ENCODE measurements around the gene KIRREL3. TPM values are rescaled to one million over a fixed set of nuclear protein-coding genes. Genes with fewer than 3 reads are reported as not detected.

The KIRREL3 gene
- polyA plus RNA-seq, 1 donor: 0.49 TPM

DNA sequence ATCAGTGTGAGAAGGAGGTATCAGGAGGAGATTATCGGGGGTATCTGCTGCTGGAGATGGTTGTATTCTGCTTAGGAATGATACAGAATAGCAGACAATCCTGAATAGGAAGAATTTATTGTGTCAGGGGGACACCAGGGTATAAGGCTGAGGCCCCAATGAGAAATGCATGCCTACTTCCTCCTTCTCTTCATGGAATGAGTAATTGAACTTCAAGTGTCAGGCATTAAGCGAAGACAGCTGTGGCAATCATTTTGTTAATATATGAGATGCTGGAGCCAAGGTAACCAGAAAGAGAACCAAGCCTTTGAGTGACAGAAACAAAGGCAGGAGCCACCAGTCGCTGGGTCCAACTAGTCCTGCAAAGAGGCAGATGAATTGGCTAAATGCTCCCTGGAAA is 49.1 kb downstream of the KIRREL3 start:
- no peak for DNase-seq

DNA sequence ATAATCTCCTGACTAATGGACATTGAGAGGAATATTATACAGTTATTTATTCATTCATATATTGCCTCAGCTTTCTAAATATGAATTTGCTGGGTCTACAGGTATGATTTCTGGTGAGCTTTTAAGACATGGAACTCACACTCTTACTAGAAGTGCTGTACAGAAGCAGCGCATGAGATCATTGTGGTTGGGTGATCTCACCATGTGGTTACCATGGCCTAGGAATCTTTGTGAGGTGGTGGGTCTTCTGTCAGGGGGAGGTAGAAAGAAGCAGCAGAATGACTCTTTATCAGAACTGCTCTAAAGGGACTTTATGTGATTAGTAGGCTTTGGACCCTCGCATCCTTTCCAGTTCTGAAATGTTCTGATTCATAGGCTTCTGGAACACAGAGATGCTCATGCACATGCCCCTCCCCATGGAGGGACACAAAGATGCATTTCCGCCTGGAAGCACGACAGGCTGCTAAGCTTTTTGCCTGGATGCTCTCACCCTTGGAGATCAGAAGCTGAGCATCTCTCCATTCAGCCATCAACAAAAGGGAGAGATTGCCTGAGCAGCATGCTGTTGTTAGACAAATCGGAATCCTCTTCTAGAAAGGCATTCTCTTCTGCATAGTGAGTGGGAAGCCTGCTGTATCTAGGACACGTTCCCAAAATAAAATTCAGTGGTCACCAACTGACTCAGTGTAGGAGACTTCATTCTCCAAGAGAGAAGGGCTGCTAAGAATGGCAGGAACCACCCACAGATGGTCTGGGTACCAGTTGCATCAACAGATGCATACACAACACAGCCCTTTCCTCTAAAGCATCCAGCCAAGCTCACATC is 51.3 kb downstream of the KIRREL3 start:
- no peak for DNase-seq

DNA sequence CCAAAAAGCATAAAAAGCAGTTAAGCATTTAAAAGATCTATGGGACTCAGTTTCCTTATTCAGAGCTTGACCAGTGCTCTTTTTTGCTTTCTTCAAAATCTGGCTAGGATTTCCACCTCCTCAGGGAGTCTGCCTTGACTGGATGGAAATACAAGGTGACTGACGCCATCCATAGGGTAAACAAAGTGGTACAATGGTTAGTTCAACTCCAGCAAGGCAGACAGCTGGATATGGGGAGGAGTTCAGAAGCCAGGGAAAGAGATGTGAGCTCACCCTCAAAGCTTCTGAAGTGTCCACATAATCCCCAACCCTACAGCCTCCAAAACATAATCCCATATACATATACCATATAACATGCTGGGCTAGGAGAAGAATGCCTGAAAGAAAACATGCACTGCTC is 52.0 kb downstream of the KIRREL3 start:
- no peak for DNase-seq

DNA sequence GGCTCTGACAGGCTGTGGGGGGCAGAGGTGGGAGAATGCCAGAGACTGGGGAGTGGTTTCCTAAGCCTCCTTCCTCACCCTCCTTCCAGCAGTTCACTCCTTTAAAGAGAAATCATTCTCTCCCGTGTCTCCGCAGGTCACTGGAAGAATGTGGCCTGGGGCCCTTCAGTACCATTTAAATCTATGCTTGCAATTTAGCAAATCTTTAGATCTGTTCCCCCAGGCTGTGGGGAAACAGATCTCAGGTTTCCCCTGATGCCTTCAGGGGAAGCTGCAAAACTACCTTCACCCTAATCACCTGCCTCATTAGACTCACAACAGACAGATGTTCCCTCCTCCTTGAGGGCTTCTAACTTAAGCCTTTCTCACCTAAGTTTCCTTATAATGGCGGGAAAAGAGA is 55.3 kb downstream of the KIRREL3 start:
- DNase-seq: no peak

DNA sequence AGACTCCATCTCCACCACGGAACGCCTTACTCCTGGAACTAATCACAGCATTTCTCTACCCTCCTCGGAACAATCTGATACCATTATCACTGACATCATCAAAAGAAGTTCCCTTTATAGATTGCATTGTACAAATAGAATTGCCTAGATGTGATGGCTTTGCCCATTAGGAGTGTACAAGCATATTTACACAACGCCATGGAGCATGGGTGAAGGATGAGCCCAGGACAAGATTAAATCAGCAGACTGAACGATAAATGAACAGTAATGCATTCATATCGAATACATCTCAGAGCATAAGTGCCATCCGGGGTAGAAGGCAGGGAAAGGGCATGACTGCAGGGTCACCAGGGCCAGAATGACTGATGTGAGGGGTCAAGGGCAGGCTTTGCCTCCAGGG is 57.3 kb downstream of the KIRREL3 start:
- DNase-seq: no peak

DNA sequence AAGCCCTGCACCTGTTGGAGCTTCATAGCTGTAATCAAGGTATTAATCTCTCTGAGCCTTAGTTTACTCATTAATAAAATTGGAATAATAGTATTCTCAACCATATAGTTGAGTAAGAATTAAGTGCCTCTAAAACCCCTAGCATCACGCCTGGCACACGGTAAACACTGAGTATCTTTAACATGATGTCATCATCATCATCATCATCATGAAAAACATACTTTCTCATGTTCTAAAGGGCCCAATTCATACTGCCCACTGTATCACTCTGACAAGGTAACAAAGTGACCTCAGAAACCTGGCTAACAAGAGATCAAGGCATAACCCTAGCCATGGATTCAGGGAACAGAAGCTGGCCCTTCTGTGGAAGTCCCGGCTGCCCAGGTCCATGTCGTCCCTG is 58.4 kb downstream of the KIRREL3 start:
- DNase-seq: no peak

DNA sequence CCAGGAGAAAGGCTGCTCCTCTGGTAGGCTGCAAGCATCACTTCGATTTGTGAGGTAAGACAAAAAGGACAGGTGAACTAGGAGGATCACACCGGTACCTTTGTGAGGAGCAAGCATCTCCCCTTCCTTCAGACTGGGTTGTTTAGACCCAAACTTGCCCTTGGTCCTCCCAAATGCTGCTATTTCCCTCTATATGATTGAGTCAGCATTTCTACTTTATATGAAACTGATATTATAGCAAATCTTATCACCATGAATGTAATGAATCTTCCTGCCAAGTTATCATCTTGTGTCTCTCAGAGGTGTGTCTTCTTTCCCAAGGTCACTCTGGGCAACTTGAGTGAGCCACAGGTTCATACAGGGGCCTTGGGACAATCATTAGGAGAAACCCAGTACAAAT is 61.0 kb downstream of the KIRREL3 start:
- DNase-seq: no peak

DNA sequence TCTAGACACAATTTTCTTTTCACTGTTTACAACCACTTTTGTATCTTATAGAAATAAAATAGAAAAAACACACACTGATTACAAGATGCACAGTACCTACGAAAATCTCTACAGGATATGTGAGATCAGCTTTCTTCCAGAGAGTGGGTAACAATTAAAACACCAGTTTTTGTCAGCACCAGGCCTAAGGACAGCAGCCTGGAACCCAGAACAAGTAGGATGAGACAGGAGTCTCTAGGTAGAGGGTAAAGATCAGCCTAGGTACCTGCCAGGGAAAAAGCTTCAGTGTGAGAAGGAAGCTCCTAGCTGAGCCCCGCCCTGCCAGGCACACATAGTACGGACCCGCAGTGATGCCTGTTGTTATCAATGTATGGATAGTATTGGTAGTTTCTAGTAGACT is 61.9 kb downstream of the KIRREL3 start:
- no peak for DNase-seq

DNA sequence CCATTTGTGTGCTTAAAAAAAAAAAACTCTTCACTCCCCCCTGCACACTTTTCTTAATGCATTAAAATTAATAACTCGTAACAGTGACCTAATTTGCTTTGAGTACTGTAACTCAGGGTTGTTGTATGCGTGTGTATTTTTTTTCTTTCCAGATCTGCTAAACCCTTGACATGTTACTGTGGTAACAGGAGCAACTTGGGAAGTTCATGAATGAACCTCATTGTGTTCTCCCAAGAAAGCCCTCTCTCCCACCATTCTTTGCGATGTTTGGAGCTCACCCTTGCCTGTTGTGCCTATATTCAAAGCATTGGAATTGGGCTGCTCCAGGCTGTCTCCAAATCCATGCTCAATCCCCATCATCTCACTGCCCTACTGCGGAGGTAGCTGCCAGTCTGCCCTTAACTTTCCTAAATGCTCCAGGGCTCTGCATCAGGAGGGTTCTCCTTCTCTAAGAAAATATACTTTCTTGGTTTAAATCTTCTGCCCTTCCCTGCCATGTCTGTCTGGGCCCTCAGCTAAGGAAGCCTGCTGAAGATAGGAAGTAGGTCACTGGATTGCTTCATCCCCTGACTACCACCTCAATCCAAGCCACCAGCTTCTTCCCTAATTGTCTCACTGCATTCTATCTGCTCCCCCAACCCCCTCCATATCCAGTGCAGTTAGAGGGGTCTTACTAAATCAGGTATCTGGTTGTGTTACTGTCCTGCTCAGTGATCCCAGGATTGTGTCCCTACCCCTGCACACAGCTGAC is 70.3 kb downstream of the KIRREL3 start:
- DNase-seq: no peak

DNA sequence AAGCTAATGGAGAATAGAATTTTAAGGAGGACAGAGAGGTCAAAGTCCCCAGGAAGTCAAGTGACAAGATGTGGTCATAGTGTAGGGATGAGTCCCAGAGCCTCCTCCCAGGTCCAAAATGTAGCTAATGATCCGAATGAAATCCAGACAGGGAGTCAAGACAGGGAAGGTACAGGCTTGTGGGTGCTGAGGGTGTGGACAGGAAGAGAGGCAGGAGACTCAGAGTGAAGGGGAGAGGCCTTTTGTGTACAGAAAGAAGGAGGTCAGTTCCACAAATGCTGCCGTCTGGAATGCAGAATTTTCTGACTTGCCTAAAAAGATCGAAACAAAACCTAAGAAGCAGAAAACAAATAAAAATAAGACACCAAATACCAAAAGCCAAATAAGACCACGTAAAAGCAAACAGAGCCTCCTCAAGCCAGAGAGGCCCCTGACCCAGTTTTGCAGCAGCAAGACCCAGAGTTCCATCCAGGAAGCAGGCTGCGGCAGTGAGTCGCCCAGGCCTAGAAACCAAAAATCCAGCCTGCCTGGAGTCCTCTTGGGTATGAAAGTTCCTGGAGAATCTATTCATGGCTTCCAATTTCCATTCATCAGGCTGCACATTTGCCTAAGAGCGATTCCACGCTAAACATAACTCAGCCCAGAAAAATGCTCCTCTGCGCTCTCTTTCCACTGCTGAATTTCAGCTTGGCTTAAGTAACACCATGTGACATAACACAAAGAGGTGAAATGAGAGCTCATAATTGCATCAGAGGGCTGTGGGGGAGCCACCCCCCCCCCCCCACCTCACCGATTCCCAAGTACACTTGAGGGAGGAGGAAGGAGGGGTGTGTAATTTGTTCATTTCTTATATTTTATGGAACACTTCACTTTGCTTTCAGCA is 71.2 kb downstream of the KIRREL3 start:
- DNase-seq: peak; percentile 27

DNA sequence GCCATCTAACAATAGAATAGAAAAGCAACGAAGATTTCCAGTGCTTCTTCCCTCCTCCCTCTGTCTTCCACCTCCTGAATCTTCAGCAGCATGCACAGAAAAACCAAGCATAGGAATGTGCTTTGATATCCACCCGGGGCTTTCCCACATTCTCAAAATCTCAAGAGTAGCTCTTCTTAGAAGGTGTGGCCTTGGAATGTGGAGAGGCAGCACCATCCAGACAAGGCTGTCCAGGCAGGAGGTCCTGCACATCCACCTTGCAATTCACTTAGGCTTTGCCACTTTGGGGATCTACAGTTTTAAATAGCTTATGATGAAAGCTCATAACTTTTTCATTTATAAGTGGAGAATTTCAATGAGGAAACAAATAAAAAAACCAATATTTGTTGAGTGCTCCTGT is 72.9 kb downstream of the KIRREL3 start:
- DNase-seq: no peak

DNA sequence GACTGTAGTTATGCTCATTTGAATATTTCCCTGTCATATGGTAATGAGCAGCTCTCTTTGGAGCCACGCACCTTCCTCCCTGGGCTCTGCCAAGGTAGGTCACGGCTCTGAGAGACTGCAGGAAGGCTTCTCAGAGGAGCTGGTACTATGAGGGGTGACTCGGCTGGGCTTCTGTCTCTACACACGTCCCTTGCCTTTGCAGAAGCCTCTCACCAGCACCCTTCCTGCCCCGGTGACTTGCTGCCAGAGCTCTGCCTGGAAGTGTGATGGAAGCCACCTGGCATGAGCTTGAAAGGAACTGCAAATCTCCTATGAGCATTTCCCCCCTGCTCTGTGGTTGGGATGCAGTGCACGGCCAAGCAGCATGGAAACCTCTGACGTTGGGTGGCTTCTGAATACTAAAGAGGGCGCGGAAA is 74.2 kb downstream of the KIRREL3 start:
- DNase-seq: no peak

DNA sequence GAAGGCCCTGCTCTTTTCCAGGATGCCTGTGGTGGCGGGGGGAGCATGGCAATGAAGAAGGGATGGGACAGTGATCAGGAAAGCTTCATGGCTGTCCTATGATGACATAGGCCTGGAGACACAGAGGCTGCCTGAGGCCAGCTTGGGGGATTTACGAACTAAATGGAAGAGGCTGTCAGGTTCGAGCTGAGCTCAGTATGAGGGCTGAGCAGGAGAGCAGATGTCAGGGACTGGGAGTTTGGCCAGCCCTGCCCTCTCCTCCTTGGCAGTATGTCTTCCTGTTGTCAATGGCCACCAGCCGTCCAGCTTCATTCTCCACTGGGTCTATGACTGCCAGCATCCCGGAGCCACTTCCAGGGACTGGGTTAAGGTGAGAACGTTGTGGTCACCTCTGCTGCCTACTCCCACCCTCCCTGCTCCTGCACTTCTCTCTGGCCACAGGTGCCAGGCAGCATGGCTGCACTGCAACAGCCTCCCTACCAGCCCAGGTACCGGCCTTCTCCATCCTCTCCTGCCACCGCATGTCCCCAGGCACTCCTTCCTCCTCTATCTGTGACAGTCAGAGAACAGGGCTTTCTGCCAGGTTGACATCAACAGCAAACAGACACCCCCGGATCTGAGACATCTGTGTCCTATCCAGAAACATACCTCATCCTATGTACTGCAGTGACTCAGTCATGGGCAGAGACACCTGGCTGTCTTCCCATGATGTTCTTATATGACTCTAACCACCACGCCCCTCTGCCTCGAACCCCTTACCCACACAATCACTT is 75.1 kb downstream of the KIRREL3 start:
- no peak for DNase-seq

DNA sequence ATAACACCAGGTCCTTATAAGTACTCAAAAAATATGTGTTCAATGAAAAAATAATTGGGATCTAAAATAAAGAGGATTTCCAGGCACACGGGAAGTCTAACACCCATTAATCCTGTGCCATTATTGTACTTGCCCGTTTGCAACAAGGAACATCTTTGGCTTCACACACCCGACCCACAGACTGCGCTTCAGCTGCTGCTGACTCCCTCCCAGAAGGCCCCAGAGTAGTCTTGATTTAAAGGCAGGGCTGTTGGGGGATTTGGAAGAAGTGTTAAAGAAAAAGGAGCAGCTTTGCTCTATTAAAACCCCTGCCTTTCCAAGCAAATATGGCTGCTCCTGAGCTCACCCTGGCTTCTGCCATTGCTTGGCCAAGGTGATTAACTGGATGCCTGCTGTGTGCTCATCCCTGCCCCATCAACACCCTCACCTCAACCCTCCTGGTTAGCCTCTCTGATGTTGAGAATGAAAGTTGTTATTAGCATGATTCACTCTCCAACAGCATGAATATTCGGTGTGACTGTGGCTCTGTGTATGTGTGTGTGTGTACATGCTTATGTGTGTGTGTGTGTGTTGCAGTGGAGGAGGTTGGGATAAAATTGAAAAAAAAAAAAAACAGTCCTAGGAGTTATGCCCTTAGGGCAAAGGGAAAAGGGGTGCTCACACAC is 76.1 kb downstream of the KIRREL3 start:
- DNase-seq: no peak

DNA sequence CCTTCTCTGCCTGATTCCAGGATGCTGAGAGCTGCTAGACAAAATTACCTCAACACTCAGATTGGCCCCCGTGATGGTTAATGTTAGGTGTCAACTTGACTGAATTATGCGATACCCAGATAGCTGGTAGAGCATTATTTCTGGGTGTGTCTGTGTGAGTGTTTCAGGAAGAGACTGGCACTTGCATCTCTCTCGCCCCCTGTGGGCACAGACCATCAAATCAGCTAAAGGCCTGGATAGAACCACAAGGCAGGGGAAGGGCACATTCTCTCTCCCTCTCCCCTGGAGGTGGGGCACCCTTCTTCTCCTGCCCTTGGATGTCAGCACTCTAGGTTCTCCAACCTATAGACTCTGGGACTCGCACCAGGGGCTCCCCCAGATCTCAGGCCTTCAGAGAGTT is 79.7 kb downstream of the KIRREL3 start:
- DNase-seq: no peak

DNA sequence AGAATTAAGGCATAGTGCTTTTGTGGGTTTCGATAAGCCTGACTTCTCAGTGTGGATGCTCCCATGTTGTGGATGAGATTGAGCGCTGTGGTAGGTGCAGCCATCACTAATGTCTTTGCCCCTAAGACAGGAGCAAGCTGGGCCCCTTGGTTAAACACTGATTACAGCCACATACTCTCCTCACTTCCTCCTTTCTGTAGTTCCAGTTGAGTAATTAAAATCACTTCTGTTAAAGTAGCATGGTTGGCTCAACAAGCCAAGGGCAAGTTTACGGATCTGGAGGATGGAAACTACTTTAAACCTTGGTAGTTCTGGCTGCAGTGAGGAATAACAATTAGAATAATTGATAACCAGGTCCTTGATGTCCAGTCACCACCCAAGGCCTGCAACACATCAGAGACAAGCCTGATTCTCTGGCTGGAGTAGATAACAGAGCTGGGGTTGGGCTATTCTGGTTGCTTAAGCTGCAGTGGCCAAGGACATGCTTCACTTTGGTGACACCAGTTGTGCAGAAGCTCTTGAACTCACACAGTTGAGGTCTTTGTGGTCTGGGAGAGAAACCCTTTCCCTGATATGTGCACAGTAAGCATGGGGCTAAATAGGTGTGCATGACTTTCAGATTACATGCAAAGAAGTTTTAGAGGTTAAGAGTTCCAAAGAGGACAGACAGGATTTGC is 81.3 kb downstream of the KIRREL3 start:
- no peak for DNase-seq

DNA sequence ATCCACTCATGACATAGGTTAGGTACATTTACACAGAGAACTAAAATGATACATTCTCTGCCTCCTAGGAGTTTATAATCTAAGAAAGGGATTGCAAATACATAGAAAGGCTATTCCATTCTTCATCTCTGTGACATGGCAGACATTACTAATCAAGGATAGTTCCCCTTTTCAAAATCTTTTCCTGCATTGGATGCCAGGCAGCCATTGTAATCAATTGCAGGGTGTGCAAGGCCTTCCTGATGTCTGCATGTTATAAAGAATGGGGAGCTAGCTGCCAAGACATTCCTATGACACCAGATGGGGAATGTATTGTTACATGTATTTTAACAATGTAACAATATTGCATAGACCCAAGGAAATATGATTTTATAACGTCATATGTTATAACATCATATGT is 82.0 kb downstream of the KIRREL3 start:
- no peak for DNase-seq

DNA sequence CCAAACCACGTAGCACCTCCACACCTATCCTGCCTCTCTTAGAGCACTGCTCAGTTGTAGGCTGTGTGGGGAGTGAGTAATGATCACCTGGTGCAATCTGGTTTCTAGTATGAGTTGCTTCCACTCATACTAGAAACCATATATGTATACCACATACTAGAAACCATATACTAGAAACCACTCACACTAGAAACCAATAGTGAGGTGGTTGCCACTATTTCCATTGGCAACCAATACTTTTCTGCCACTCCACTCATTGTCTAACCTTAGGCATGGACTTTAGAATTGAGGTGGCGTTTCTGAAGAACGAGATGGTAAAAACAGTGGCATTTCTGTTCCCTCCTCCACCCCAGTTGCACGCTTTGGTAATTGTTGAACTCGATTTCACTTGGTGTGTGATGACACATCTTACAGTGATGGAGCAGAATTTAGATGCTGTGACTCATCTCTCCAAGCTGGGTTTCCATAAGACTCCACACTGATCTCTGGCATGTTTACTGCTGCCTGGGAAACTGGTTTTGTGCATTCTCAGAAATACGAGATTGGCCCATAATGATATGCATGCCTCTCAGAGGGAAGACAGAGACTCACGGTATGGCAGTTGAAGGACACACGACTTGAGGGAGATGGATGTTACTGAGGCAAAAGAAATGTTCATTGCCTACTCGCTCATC is 82.9 kb downstream of the KIRREL3 start:
- no peak for DNase-seq

DNA sequence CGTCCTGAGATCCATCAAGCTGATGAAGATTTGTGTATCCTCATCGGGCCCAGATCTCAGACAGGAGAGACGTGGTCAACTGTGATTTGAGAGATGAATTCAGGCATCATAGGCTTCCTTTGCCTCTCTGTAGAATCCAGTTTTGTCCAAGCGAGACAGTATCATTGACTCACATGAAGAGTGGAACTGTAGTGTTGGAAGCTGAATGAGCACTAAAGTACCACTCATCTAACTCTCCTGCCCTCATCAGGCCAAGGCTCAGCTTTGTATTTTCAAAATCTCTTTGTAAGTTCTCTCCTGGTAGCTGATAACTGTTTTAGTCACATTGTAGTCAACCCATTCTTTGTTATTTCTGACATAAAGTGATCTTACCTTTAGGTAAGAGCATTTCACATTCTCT is 85.1 kb downstream of the KIRREL3 start:
- DNase-seq: no peak

DNA sequence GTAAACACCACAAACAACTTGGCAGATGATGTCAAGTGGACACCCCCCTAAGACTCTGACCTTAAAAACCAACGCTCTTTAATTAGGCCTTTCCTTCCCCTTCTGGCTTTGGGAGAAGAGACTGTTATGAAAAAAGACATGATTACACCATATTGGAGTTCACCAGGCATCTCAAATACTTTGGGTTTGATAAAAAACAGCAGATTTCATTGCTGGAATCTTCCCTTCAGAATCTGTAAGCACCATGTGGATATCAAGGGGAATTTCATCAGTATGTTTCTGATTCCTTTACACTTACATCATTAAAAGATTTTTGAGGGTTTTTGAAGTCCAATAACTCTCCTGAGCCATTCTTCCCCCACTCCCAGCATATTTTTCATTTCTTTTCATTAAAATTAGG is 85.6 kb downstream of the KIRREL3 start:
- no peak for DNase-seq

DNA sequence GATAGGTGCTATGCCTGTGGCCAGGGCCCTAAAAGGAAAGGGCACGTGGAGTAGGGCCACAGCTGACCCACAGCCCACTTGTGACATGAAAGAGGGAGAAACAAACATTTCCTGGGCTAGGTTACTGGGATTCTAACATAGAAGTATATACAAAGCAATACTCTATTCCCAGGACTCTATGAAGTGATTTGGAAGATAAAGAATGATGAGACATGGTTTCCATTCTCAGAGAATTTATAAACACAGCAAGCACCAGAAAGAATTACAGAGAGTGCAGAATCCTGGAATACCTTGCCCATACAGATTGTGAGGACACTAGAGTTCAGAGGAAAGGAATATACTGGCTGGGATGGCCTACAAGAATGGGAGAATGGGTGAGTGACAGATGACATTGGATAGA is 86.4 kb downstream of the KIRREL3 start:
- no peak for DNase-seq

Measured in hindlimb muscle (tissue), 1 donor.